Heart right ventricle (tissue), 16 donors: ENCODE data around the gene RUNDC1. TPM values are rescaled to one million over a fixed set of nuclear protein-coding genes. Genes with fewer than 3 reads are reported as not detected.

Experiments
- ATAC-seq, 8 donors: fragments of 200-7000 bp; cut with Tn5 transposase; one replicate each; pipeline ENCODE4 v1.9.1; 2020; ENCODE audit warnings: mild to moderate bottlenecking in 8 of 8, moderate library complexity in 8 of 8, moderate number of reproducible peaks in 1 of 8
- DNase-seq, 2 donors: peaks; one replicate each; pipeline ENCODE4 v3.0.0-alpha.2; 2020
- H3K27ac ChIP-seq, 10 donors: fragments of 200-600 bp; sonication (generic) in 2 of 10; one replicate each; pipeline versions ENCODE4 v1.5.0 to v1.8.0; 2020 to 2022; ENCODE audit warnings: mild to moderate bottlenecking in 3 of 10
- H3K27me3 ChIP-seq, 7 donors: fragments of 200-600 bp; one replicate each; pipeline ENCODE4 v1.8.0; 2021 to 2022; ENCODE audit warnings: mild to moderate bottlenecking in 2 of 7
- H3K36me3 ChIP-seq, 9 donors: fragments of 200-600 bp; sonication (generic) in 1 of 9; one replicate each; pipeline versions ENCODE4 v1.5.0 to v1.8.0; 2020 to 2022; ENCODE audit warnings: mild to moderate bottlenecking in 2 of 9
- H3K4me1 ChIP-seq, 9 donors: fragments of 200-600 bp; sonication (generic) in 1 of 9; one replicate each; pipeline versions ENCODE4 v1.5.0 to v1.8.0; 2020 to 2022; ENCODE audit warnings: mild to moderate bottlenecking in 4 of 9
- H3K4me3 ChIP-seq, 10 donors: fragments of 200-600 bp; sonication (generic) in 2 of 10; one replicate each; pipeline versions ENCODE4 v1.5.0 to v1.8.0; 2020 to 2022; ENCODE audit warnings: mild to moderate bottlenecking in 7 of 10, moderate library complexity in 2 of 10
- H3K9me3 ChIP-seq, 11 donors: fragments of 200-600 bp in 10 of 11; sonication (generic) in 2 of 11; one replicate each; pipeline versions ENCODE4 v1.5.0 to v1.8.0; 2013 to 2022; ENCODE audit warnings: mild to moderate bottlenecking in 2 of 11, control low read depth in 1 of 11, moderate library complexity in 1 of 11
- WGBS, 2 donors: extraction: QIAGEN DNeasy Blood & Tissue Kit; methylation state at CpG; one replicate each; pipeline ENCODE4 v1.1.7; 2013; ENCODE audit warnings: inconsistent platforms in 1 of 2; 5-methylcytosine and 5-hydroxymethylcytosine counted together
- intact Hi-C, 10 donors: fragments of 100-400 bp; cut with DNase I; formaldehyde crosslinking; loops; one replicate each; pipeline versions ENCODE4 v1.11.1 to v1.14.2; 2022
- long read RNA-seq, 3 donors: library from polyadenylated mRNA; unstranded; transcript quantifications; one replicate each; pipeline ENCODE4 v2.0.0, GENCODE V29; 2020 to 2021
- polyA plus RNA-seq, 2 donors: library from polyadenylated mRNA; stranded (reverse); fragments of 200-250 nt; gene quantifications; one replicate each; pipeline ENCODE4 v1.2.3, GENCODE V29; 2013
- total RNA-seq, 10 donors: library from RNA; stranded (reverse); fragmentation: NEBNext Ultra II Directional in 3 of 10; extraction: Animal tissue kit (Norgen Biotek cat#: 25700) in 3 of 10; gene quantifications; one replicate each; pipeline versions ENCODE4 v1.2.1 to v1.2.4, GENCODE V29; 2021 to 2023
- TF ChIP-seq, protein P1 (sequence below), 9 donors: fragments of 200-600 bp; sonication (generic) in 2 of 9; IDR thresholded peaks; one replicate each; pipeline versions ENCODE4 v1.5.0 to v1.8.0; 2021 to 2022; ENCODE audit warnings: antibody characterized with exemption in 9 of 9, mild to moderate bottlenecking in 5 of 9, moderate library complexity in 1 of 9
- donor health status: Arrhythmogenic right ventricular cardiomyopathy.
- donor health status: ischemic (EF 13 %, LVEDD 7.1; RV severe dilation, severe dysfunction).
- donor health status: healthy with polysubstance abuse.
- donor health status: DM: no; HTN: yes; CAD: no.
- donor health status: DM: no; HTN: no; CAD: no.
- donor health status: ischemic (EF 25% LVEDD 6.9; RV normal size, moderate dysfunction).
- donor health status: ischemic (EF 25% LVEDD 5.7; RV mildly dilated, moderate dysfunction).
- donor health status: healthy.
- donor health status: DM: yes; HTN: yes; CAD: no.
- donor health status: Ischemic cardiomyopathy.
- donor health status: ischemic (EF 35%, LVEDD 5.7; RV mildly dilated, moderate dysfunction).
- donor health status: nonischemic (EF 11% LVEDD 7.7; RV severe dilation, severe dysfunction).
- donor health status: DM: yes; HTN: yes; CAD: no.
- donor health status: PGD.
- donor health status: ischemic (EF 29% LVEDD 5.4; RV normal size, mild dysfunction).
- donor health status: nonischemic (EF 23%, LVEDD 6.1; RV moderate dilation, normal function).

RUNDC1 gene
- total RNA-seq, result 10 to 100 TPM in 9 of 10 donors, 1 to 10 TPM in 1; 7.5 to 21.0 (median 11.6) TPM
- polyA plus RNA-seq, result 10 to 100 TPM in 1 of 2 donors, 1 to 10 TPM in 1; 5.6 to 10.2 TPM
- long read RNA-seq, donor 1, transcript RUNDC1-201 (5 exons, 3,828 nt), result major isoform, 20 of 31 reads
- long read RNA-seq, donor 1, partial matches to known transcripts, result 9 of 31 reads
- long read RNA-seq, donor 1, other reads (novel, unspliced or antisense), result 1 of 31 reads
- long read RNA-seq, donor 2, transcript RUNDC1-201 (5 exons, 3,828 nt), result major isoform, 29 of 43 reads
- long read RNA-seq, donor 2, partial matches to known transcripts, result 8 of 43 reads
- long read RNA-seq, donor 2, other reads (novel, unspliced or antisense), result 5 of 43 reads
- long read RNA-seq, donor 3, transcript RUNDC1-201 (5 exons, 3,828 nt), result major isoform, 7 of 41 reads
- long read RNA-seq, donor 3, partial matches to known transcripts, result 8 of 41 reads
- long read RNA-seq, donor 3, other reads (novel, unspliced or antisense), result 26 of 41 reads

- intact Hi-C loops, result loop anchor here in 2 of 10 donors (1.0 to 2.0 kb wide), 2 partner anchors 18 kb away; partner anchors contain the start of gene RPL27 (in 2 of the 2)
- Histone ChIP-seq H3K27me3 (no peaks in the 10 kb centered on the region), H3K4me3 (peak within 1 kb of the TSS; percentile 78 to 97 (median 88)), H3K9me3 (no peaks in the 10 kb centered on the region), H3K4me1 (peaks cover 2 to 39% (median 27%) of the 10 kb centered on the region in 9 donors), H3K27ac (peak within 1 kb of the TSS; percentile 78 to 94 (median 88)), H3K36me3 (peaks cover 0 to 30% (median 0%) of the 10 kb centered on the region in 9 donors)
- 0 to 1% methylated on average over 29 to 39 of the region's 39 CpGs for WGBS, 2 donors
- ATAC-seq (peak; percentile 90 to 97 (median 96)), DNase-seq (peak; percentile 94 to 95)
- TF ChIP-seq, protein P1, sequence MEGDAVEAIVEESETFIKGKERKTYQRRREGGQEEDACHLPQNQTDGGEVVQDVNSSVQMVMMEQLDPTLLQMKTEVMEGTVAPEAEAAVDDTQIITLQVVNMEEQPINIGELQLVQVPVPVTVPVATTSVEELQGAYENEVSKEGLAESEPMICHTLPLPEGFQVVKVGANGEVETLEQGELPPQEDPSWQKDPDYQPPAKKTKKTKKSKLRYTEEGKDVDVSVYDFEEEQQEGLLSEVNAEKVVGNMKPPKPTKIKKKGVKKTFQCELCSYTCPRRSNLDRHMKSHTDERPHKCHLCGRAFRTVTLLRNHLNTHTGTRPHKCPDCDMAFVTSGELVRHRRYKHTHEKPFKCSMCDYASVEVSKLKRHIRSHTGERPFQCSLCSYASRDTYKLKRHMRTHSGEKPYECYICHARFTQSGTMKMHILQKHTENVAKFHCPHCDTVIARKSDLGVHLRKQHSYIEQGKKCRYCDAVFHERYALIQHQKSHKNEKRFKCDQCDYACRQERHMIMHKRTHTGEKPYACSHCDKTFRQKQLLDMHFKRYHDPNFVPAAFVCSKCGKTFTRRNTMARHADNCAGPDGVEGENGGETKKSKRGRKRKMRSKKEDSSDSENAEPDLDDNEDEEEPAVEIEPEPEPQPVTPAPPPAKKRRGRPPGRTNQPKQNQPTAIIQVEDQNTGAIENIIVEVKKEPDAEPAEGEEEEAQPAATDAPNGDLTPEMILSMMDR (IDR thresholded peaks at IDR 0.05), result no peak
These were observed at the start of gene RUNDC1 for GRCh38 chr17:42980274-42980765. Gene RUNDC1, plus strand, starts transcription at chr17:42980565. Its CDS starts 12 bp downstream, at chr17:42980577.

GRCh38 chr17:42937712-42938596, 42.4 kb upstream of the RUNDC1 start:
- Histone ChIP-seq H3K4me1 (peaks cover 0 to 3% (median 0%) of the 10 kb centered on the region in 9 donors), H3K9me3 (no peaks in the 10 kb centered on the region), H3K27me3 (peaks cover 0 to 4% (median 0%) of the 10 kb centered on the region in 7 donors), H3K36me3 (no peaks in the 10 kb centered on the region), H3K4me3 (no peak overlapping the region), H3K27ac (no peak overlapping the region)
- intact Hi-C loops, result loop anchor here in 9 of 10 donors (1.0 to 10.0 kb wide), 7 partner anchors 21 to 223 kb away; partner anchors contain the start of gene AOC2 (in 1 of the 9)
- DNase-seq (peak in 1 of 2 donors; percentile 23), ATAC-seq (peak; percentile 59 to 80 (median 76))
- TF ChIP-seq, protein P1 (IDR thresholded peaks at IDR 0.05), result peak; percentile 41 to 80 (median 69)
- WGBS, 2 donors, result 34 to 36% methylated on average over 9 of the region's 9 CpGs

- Histone ChIP-seq H3K4me1 (peaks cover 0 to 7% (median 0%) of the 10 kb centered on the region in 9 donors), H3K27ac (no peak overlapping the region)
- intact Hi-C loops, result loop anchor here in 1 of 10 donors (10.0 kb wide), 1 partner anchor 229 kb away; no protein-coding TSS in a partner anchor
These were observed 36.2 kb upstream of the RUNDC1 start for GRCh38 chr17:42944211-42944610.

More at GRCh38 chr17:42944211-42944610, 36.2 kb upstream of the RUNDC1 start:
- 48 to 56% methylated on average over 3 of the region's 3 CpGs for WGBS, 2 donors
- Histone ChIP-seq H3K36me3 (peaks cover 0 to 14% (median 5%) of the 10 kb centered on the region in 9 donors), H3K4me3 (no peak overlapping the region), H3K27me3 (peaks cover 0 to 4% (median 0%) of the 10 kb centered on the region in 7 donors), H3K9me3 (no peaks in the 10 kb centered on the region)
- TF ChIP-seq, protein P1 (IDR thresholded peaks at IDR 0.05), result no peak
- no peak for DNase-seq
- no peak for ATAC-seq
